Inferior parietal cortex (tissue), 1 donor: Measurements from ENCODE around the gene FTO.

Experiments used
- DNase-seq: peaks from one replicate; pipeline ENCODE4 v3.0.0-alpha.2; 2016; ENCODE audit errors: extremely low spot score

FTO gene

DNA sequence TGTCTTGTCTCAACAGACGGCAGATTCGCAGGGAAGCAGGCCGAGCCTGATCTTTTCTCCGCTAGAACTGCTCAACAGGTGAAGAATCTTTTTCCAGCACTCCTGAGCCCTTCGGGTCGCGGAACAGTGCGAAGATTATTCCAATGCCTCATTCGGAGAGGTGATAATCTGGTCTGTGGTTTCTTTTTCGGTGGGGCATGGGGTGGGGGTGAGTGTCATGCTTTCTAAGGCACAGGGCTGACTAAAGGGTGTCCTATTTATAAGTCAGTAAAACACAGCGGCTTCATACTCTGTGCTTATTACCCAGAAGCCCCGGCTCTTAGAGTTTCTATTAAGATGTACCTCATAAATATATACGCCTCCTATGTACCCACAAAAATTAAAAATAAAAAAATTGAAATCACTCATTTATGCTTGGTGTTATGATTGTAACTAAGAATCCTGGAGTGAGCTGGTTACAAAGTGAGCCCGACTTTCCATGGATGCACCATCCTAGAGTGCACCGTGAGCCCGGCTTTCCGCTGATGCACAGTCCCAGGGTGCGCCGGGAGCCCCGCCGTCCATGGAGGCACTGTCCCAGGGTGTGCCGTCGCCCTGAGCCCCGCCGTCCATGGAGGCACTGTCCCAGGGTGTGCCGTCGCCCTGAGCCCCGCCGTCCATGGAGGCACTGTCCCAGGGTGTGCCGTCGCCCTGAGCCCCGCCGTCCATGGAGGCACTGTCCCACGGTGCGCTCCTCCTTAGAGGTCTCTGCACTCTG is 417.8 kb downstream of the FTO start:
- DNase-seq: no peak

DNA sequence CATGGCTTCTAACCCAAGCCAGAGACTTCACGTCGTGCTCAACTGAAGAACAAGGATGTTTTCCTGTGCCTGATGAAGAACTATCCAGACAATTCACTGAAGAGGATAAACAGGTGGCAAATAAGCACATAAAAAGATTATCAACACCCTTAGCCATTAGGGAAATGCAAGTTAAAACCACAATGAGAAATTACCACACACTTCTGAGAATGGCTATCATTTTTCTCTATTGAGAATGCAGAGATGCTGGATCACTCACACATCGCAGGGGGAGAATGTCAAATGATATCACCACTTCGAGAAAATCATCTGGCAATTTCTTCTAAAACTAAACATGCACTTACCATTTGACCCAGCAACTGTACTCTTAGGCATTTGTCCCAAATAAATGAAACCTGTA is 419.8 kb downstream of the FTO start:
- no peak for DNase-seq

DNA sequence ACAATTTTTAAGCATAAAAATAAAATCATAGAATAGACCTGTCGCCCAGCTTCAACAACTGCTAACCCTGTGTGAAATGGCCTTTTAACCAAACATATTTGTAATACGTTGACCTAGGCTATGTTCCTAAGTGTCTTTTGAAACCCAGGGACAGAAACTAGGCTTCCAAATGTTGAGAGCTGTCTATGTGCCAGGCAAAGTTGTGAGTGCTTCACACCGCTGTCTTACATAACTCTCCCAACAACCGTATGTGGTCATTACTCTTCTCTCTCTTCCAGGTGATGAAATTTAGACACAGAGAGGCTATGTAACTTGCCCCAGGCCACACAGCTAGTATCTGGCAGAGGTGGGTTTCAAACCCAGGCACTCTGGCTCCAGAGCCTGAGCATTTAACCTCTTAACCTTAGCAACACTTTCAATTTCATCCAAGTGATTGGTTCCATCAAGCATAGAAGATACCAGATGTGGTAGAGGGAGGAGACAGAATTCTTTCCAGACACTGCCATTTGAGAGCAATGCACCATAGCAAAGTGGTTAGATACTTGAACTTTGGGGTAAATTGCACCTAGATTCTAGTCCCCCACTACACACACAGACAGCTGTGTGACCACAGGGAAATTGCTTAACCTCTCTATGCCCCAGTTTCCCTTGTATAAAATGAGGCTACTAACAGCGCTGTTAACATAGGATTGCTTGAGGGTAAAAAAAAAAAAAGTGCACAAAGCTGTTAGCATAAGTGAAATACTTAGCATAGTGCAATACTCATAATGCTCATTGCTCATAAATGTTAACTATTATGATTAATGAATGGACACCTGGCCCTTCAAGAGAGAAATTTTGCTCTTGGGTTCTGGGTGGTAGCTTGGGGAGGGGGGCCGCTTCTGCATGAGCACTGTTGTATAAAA is 422.0 kb downstream of the FTO start:
- no peak for DNase-seq

DNA sequence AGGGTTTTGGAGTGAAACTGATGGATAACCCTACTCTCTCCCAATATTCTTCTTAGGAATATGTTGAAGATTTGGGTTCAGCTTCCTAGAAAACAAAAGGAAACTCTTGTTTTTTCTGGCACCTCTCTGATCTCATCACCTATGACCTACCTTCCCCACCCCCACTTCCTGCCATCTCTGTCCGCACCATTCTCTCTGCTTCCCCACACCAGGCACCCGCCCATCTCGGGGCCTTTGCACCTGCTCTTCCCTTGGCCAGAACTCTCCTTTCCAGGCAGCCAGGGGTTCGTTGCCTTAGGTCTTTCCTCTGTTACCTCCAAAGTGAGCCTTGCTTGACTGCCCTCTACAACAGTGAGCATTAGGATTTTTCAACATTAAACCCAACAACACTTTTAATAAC is 423.0 kb downstream of the FTO start:
- no peak for DNase-seq

DNA sequence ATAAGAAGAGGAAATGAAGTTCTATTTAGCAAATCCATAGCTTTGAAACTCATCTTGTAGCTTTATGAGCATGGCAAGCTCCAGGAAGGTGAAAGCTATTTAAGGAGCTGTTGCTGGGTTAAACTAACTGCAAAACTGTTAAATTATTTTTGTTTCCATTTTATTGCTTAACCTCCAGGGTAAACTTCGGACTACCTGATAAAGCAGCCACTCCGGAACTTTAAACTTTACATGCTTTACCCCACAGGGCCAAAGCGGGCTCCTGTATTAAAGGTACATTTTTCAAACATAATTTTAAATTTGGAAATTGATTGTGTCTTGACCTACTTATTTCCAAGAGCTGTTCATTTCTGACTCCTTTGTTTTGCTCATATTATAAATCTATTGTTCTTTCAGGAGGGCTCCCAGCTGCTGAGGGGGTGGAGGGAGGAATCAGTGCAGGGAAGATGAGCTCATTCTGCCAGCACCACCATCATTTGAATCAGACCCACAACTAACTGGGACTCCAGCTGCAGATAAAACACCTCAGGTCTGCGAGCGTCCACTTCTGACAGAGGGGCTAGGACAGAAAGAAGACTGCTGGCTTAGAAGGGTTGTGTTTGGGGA is 424.8 kb downstream of the FTO start:
- no peak for DNase-seq

DNA sequence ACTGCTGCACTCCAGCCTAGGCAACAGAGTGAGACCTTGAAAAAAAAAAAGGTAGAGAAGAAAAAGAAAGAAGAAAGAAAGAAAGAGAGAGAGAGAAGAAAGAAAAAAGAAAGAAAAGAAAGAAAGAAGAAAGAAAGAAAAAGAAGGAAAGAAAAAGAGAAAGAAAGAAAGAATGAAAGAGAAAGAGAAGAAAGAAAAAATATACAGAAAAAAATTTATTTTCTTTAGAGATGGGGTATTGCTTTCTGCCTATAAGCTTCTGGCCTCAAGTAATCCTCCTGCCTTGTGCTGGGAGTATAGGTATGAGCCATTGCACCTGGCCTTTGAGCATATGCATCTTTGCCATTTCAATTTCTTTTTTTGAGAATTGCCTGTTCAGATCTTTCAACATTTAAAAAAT is 425.9 kb downstream of the FTO start:
- DNase-seq: no peak

DNA sequence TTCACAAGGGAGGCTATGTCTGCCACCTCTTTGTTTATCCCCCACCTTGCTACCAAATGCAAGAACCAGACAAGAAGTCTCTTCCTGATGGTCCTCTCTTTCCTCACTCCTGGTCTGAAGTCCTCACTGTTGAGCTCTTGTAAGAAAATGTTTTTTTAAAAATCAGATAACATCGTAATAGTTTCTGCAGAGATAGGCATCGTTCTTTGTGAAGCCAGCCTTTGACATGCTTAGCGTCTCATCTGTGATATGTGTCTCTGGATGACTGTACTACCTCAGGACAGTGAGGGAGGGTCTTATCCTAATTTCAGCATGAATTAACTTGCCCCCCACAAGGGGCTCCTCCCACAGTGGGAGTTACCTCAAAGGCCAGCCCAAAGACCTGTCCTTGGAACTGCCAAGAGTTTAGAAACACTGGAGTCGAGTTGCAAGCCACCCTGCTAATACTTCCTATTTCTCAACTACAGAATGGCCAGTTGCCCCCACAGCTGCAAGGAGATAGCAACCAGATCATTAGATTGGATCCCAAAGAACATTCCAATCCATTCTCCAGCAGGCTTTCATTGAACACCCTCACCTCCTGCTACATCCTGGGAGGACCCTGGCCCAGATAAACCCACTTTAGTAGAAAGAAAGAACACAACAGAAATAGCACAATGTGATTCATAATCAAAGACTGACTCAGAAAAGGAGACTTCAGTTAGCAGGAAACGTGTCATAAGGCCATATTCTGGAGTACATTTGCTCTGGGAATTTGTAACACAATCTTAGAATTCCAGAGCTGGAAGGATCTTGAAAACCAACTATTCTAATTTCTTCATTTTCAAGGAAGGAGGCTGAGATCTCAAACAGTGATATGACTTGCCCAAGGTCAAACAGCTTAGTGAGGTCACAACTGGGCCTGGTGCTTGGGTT is 431.7 kb downstream of the FTO start:
- DNase-seq: no peak

DNA sequence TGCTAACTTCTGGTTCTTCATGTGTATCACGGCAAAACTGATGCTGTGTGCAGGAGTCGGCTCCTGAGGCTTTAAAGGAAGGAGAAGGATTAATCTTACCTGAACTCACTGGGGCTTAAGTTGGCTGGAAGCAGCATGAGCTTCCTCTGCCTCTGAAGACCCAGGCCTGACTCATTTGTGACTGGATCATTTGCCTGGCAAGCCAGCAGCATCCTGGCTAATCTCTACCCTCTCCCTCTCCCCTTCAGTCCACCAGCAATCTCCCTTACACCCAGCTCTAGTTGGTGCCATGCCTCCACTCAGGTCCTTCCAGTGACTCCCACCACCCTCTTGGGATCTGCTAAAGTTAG is 432.3 kb downstream of the FTO start:
- DNase-seq: no peak

DNA sequence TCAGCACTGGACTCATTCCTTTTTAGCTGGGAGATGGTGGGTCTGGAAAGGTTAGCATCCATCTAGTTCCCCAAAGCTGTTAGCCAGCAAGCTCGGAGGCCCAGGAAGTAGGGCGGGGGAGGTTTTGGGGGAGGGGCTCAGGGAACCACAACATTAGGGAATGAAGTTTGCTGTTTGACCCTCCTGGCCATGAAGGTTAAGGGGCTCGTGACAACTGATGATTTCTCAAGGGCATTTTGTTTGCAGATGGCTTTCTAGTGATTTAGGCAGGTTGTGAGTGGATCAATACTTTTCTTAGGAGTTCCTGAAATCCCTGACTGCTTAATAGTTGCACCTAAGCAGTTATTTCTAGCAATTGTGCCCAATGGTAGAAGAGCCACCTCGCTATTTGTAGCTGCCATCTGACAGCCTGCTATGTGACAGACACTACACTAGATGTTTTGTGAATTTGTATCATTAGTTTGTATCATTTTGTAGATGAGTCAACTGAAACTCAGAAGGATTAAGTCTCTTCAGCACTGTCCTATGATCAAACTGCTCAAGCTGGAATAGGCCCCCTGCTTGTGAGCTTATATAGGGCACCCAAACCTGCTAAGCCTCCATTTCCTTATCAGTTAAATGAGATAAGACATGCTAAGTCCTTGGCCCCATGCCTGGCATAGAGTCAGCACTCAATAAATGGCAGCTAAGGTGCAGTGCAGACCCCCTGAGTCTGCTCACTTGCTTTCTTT is 436.3 kb downstream of the FTO start:
- DNase-seq: no peak

DNA sequence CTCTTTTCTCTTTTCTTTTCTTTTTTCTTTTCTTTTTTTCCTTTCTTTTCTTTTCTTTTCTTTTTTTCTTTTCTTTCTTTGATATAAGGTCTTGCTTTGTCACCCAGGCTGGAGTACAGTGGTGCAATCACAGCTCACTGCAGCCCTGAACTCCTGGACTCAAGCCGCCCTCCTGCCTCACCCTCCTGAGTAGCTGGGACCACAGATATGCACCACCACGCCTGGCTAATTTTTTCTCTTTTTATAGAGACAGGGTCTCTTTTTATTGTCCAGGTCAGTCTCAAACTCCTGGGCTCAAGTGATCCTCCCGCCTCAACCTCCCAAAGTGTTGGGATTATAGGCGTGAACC is 436.8 kb downstream of the FTO start:
- DNase-seq: no peak

DNA sequence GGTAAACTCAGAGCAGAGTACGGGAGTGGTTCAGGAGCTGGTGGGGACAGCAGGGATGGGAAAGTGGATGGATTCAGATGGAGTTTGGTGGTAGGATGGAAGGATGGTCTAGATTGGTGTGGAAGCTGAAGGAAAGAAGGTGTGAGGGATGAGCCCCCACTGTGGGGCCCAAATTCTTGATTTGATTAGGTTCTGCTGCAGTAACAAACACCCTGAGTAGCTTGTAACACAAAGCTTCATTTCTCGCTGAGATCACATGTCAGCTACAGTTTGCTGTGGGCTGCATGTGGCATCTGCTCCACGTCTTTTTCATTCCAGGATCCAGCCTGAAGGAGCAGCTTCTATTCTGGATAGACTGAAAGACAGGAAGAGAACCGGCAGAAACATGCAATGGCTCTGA is 438.8 kb downstream of the FTO start:
- no peak for DNase-seq

DNA sequence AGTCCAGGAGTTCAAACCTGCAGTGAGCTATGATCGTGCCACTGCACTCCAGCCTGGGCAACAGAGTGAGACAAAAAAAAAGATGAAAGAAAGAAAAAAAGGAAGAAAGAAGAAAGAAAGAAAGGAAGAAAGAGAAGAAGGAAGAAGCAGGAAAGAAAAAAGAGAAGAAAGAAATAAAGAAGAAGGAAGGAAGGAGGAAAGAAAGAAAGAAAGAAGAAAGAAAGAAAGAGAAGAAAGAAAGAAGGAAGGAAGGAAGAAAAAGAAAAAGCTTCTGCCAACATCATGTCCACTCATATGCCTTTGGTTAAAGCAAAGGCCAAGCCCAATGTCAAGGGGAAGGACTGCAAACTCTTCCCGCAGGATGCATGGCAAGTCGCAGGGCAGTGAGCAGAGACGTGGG is 439.5 kb downstream of the FTO start:
- DNase-seq: no peak

DNA sequence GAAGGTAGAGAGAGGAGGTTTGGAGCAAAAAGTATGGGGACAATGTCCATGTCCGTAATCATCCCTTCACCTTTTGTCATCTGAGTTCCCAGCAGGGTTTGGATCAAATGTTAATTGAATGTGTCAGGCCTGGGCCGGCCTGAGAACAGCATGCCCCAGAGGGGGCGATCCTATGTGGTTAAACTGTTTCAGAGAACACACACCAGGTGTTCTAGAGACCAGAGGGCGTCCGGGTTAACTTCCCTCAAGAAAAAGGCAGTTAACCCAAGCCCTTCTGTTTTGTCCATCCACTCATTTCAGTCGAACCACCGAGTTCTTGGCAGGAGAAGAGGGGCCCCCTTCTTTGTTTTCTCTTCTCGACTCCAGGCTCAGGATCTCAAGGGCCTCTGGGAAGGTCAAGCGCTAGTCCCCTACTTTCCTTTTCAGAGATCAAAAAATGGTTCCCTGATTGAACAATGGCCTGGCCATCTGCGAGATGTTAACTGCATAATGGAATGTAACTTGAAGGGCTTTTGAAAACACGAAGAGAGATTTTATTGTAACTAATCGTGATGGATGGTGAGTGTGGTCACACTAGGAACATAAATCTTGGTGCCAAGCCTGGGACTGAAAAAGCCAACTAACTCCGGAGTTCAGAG is 440.1 kb downstream of the FTO start:
- DNase-seq: no peak

DNA sequence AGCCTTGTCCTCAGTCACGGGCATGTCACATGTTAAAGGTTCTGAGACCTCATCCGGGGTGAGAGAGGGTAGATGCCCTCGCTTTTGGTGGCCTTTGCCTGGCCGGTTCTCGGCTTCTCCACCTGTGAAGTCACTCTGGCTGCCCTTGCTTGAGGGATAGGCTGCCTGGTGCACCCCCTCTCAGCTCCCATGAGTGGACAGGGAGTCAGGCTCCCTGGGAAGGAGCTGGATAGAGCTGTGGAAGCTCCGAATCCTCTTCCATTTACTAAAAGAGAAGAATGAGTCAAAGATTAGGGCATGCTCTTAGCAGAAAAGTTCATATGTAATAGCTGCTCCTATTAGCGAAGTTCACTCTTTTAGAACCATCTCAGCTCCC is 440.6 kb downstream of the FTO start:
- DNase-seq: no peak

DNA sequence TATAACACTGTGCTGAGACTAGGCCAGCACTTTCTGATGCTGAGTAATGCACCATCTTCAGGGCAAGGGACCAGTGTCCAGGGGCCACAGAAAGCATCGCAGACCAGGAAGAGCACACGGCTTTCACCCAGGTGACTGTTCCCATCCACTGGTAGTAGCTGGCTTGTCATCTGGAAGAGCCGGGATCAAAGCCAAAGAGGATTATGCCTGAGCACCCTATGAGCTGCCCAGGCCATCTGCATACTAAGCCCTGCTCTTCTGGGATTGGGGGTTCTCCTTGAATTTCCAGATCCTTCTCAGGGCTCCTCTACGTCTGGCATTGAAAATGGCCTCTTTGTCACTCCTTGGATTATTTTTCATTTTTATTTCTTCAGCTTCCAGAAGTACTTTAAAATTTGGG is 441.9 kb downstream of the FTO start:
- DNase-seq: no peak

DNA sequence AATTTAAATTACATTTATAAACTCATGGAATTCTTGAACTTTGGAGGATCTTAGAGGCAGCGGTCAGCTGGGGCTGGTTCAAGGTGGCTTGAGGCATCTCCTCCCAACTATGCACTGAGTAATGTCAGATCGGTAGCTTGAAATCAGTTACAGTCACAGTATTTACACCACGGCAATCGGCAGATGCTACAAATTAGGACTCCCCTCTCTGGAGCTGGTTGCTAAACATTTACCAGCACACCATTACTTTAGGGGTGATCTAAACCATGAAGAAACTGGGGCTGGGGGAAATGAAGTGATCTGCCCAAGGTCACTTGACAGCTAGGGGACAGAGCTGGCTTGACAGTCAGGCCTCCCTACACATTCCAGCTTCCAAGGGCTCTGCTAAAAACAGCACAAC is 445.0 kb downstream of the FTO start:
- no peak for DNase-seq

DNA sequence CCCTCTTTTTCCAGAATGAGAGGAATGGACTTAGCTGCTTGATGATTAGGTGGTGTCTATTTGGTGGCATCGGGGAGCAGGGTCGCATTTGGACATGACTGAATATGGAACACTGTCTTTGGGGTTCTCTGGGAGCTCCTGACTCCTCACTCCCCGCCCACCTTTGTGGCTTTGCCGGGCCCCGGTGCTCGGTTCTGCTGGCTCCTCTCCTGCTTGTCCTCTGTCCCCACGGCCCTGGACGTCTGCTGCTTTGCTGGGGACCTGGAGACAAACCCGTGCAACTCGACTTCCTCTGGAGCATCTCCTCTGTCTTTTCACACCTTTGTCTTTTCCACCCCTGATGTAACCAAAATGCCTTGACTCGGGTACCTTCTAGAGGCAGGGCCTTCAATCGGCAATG is 446.9 kb downstream of the FTO start:
- no peak for DNase-seq

DNA sequence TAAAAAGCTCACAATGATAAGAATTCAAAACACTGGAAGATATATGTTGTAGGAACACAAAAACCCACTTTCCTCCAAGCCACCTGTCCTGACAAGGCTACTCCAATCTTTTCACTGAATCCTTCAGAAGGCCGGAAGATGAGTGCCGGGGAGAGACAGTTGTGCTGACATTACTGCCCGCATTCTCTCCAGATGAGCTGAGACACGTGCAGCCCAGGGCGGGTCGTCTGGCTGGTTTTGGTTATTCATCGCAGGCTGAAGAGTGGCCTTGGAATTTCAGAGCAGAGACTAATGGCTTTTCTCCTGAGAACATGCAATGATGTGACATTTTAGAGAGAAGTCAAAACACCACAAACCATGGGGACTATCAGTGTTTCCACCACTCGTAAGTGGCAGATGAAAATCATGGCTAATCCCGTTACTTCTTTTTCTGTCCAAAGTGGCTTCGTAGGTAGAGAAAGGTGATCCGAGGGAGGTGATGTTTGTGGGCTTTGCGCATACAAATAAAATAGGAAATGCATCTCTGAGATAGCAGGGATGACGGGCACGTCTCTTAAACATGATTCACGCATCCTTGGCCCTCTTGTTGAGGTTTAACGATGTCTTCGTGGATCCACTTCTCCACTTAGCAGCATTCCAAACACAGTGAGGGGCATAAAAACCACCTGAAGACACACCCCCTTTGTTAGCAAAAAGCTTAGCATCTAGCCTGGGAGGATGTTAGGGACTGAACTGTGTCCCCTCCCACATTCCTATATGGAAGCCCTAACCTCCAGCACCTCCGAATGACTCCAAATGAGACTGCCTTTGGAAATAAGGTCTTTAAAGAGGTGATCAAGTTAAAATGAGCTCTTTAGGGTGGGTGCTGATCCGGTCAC is 448.6 kb downstream of the FTO start:
- no peak for DNase-seq

DNA sequence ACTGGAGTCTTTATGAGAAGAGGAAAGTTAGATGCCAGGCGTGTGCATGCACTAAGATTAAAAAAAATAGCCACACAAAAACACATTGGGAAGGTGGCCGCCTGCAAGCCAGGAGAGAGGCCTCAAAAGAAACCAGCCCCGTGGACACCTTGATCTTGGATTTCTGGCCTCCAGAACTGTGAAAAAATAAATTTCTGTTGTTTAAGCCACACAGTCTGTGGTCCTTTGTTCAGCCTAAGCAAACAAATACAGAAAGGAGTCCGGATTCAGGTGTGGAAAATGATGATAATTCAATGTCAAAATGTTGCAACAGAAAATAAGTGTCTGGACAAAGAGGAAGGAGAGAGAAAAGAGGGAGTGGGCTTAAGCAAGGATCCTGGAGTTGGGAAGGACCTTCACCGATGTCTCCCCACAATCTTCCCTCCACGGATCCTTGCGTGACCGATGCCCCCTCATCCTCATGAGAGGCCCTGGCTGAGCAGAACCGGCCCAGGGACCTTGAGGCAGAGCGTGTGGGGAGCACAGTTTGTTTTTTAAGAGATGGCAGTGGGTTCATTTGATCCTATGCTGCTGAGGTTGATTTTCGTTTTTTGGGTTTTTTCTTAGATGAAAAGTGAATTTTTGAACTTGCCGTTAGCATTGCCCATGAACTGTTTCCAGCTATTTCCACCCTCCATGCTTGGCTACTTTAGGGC is 449.4 kb downstream of the FTO start:
- no peak for DNase-seq
